SK-N-MC (cell line): ENCODE results near the gene INPP4B.

Experiments
- EZH2 ChIP-seq: fragments of 200-600 bp; sonication (generic); IDR thresholded peaks from one replicate; pipeline ENCODE4 v1.6.1; 2017; ENCODE audit warnings: antibody characterized with exemption
- FOXP2 ChIP-seq: optimal IDR thresholded peaks from 2 replicates; pipeline ENCODE3; 2011; ENCODE audit warnings: mild to moderate bottlenecking, moderate library complexity; ENCODE audit not compliant: insufficient read depth; ENCODE audit errors: extremely low read length, control extremely low read depth
- POLR2AphosphoS5 ChIP-seq: IDR thresholded peaks from 2 replicates; pipeline ENCODE4 v1.6.1; 2012; ENCODE audit warnings: mild to moderate bottlenecking, low read depth, low read length, borderline replicate concordance

- TF ChIP-seq POLR2AphosphoS5 = no peak
- no peak for TF ChIP-seq EZH2
- no peak for TF ChIP-seq FOXP2
These were observed 104.1 kb downstream of the INPP4B start for GRCh38 chr4:142741995-142742394.
